AML-193 (cell line): ENCODE measurements around the gene CNIH4.
"Not testable (repeated sequence)": the region's sequence is repeated elsewhere in the genome, so short reads cannot be mapped to it uniquely, and the experiment has no call there.

Source experiments
- DNase-seq, 2 experiments: peaks; one replicate each; lab custom pipeline; 2025; lab: John Stamatoyannopoulos, UW

Gene CNIH4

GRCh38 chr1:224399887-224400286, 43.2 kb downstream of the CNIH4 start:
- DNase-seq, result no peak

GRCh38 chr1:224402472-224403036, 45.9 kb downstream of the CNIH4 start:
- DNase-seq, result no peak

- DNase-seq, result no peak
Observed at GRCh38 chr1:224404916-224405603, 48.4 kb downstream of the CNIH4 start.

- DNase-seq, result no peak
Observed at GRCh38 chr1:224405604-224405970, 48.9 kb downstream of the CNIH4 start.

GRCh38 chr1:224406216-224406615, 49.5 kb downstream of the CNIH4 start:
- no peak for DNase-seq

GRCh38 chr1:224407571-224408293, 51.1 kb downstream of the CNIH4 start:
- DNase-seq, result no peak

GRCh38 chr1:224408294-224408590, 51.6 kb downstream of the CNIH4 start:
- DNase-seq, result no peak

- no peak for DNase-seq
Observed at GRCh38 chr1:224411766-224412165, 55.1 kb downstream of the CNIH4 start.

- no peak for DNase-seq
Observed at GRCh38 chr1:224420106-224420505, 63.4 kb downstream of the CNIH4 start.

- DNase-seq, result no peak
Observed at GRCh38 chr1:224425279-224425884, 68.7 kb downstream of the CNIH4 start.

- DNase-seq, result not testable (repeated sequence)
Observed at GRCh38 chr1:224426869-224427268, 70.2 kb downstream of the CNIH4 start.

- no peak for DNase-seq
Observed at GRCh38 chr1:224427346-224427745, 70.7 kb downstream of the CNIH4 start.

GRCh38 chr1:224428713-224429112, 72.0 kb downstream of the CNIH4 start:
- not testable (repeated sequence) for DNase-seq
